ENCODE results near the gene TAF13. TPM values are rescaled to one million over a fixed set of nuclear protein-coding genes. Genes with fewer than 3 reads are reported as not detected.

The TAF13 gene
- total RNA-seq (2014; rRNA removed; shearing (Covaris generic)) = 25.2 and 28.6 TPM in 2 replicates

GRCh38 chr1:109075531-109076490, at the start of gene TAF13:
Gene TAF13 (minus strand): TSS chr1:109076003. CDS start chr1:109075947, 56 bp downstream.

GRCh38 chr1:109113590-109114341, 38.0 kb upstream of the TAF13 start, which contains the start of gene ELAPOR1:
Gene ELAPOR1 (plus strand): TSS chr1:109114115. CDS start chr1:109114184, 69 bp downstream.

GRCh38 chr1:109090196-109091077, 14.6 kb upstream of the TAF13 start, which contains the start of gene TMEM167B:
Gene TMEM167B (plus strand): TSS chr1:109090764. CDS start chr1:109090873, 109 bp downstream.

GRCh38 chr1:109041621-109042468, 34.0 kb downstream of the TAF13 start, which contains the start of gene WDR47:
Gene WDR47 (minus strand): TSS chr1:109042102. CDS start chr1:109023512, 18,590 bp downstream.

Small RNAs within 50 kb of the gene (small RNA-seq; reads per million reads assigned to genes)
- gene AL356488.2 (not detected), gene BX679664.1 (not detected)

Other genes with a start within 250 kb of the TAF13 start
- gene AKNAD1, start 218.9 kb downstream of the TAF13 start, total RNA-seq (2014; rRNA removed; shearing (Covaris generic)) = 1.2 and 1.7 TPM in 2 replicates
- 22.4 and 25.4 TPM in 2 replicates for gene GPSM2, start 199.0 kb downstream of the TAF13 start, total RNA-seq (2014; rRNA removed; shearing (Covaris generic))
- 22.0 and 23.9 TPM in 2 replicates for gene CLCC1, start 112.5 kb downstream of the TAF13 start, total RNA-seq (2014; rRNA removed; shearing (Covaris generic))
- 6.5 and 6.8 TPM in 2 replicates for gene WDR47, start 33.9 kb downstream of the TAF13 start, total RNA-seq (2014; rRNA removed; shearing (Covaris generic))
- 13.5 and 17.4 TPM in 2 replicates for gene TMEM167B, start 14.8 kb upstream of the TAF13 start, total RNA-seq (2014; rRNA removed; shearing (Covaris generic))
- gene ELAPOR1, start 38.1 kb upstream of the TAF13 start, total RNA-seq (2014; rRNA removed; shearing (Covaris generic)) = 0.08 and 0.11 TPM in 2 replicates
- 398 and 419 TPM in 2 replicates for gene SARS1, start 137.9 kb upstream of the TAF13 start, total RNA-seq (2014; rRNA removed; shearing (Covaris generic))
- gene CELSR2, start 173.5 kb upstream of the TAF13 start, total RNA-seq (2014; rRNA removed; shearing (Covaris generic)) = 5.7 and 6.4 TPM in 2 replicates
- gene PSRC1, start 207.1 kb upstream of the TAF13 start, total RNA-seq (2014; rRNA removed; shearing (Covaris generic)) = 33.0 and 33.9 TPM in 2 replicates
- 0.48 TPM in 1 of 2 replicates, not detected in the other for gene MYBPHL, start 231.0 kb upstream of the TAF13 start, total RNA-seq (2014; rRNA removed; shearing (Covaris generic))

All from A375 (cell line).